GDM1 (cell line): ENCODE measurements around the gene NDC80.
"Not testable (repeated sequence)": the region's sequence is repeated elsewhere in the genome, so short reads cannot be mapped to it uniquely, and the experiment has no call there.

Experiments
- DNase-seq: peaks from one replicate; lab custom pipeline; 2025; lab: John Stamatoyannopoulos, UW

NDC80 gene

GRCh38 chr18:2627821-2628276, 56.5 kb downstream of the NDC80 start:
- DNase-seq = no peak

GRCh38 chr18:2629003-2629402, 57.6 kb downstream of the NDC80 start:
- DNase-seq = no peak

- DNase-seq = no peak
Observed at GRCh38 chr18:2635586-2635985, 64.2 kb downstream of the NDC80 start.

- DNase-seq = no peak
Observed at GRCh38 chr18:2636126-2636631, 64.8 kb downstream of the NDC80 start.

- DNase-seq = no peak
Observed at GRCh38 chr18:2641638-2642037, 70.3 kb downstream of the NDC80 start.

- no peak for DNase-seq
Observed at GRCh38 chr18:2642771-2643170, 71.4 kb downstream of the NDC80 start.

GRCh38 chr18:2644535-2644934, 73.2 kb downstream of the NDC80 start:
- DNase-seq = no peak

GRCh38 chr18:2651981-2652380, 80.6 kb downstream of the NDC80 start:
- DNase-seq = no peak

- no peak for DNase-seq
Observed at GRCh38 chr18:2653467-2653866, 82.1 kb downstream of the NDC80 start.

- no peak for DNase-seq
Observed at GRCh38 chr18:2654169-2654927, 83.0 kb downstream of the NDC80 start.

GRCh38 chr18:2654928-2655177, 83.5 kb downstream of the NDC80 start:
- peak; percentile 51 for DNase-seq

GRCh38 chr18:2655178-2655953, 84.0 kb downstream of the NDC80 start, which contains the start of gene SMCHD1:
Gene SMCHD1, plus strand, starts transcription at chr18:2655726. Its CDS starts 350 bp downstream, at chr18:2656076.
- peak; percentile 86 for DNase-seq

- DNase-seq = no peak
Observed at GRCh38 chr18:2655954-2656236, 84.5 kb downstream of the NDC80 start.

- DNase-seq = no peak
Observed at GRCh38 chr18:2656237-2656980, 85.1 kb downstream of the NDC80 start.

- DNase-seq = no peak
Observed at GRCh38 chr18:2656981-2657512, 85.7 kb downstream of the NDC80 start.

GRCh38 chr18:2657788-2658458, 86.6 kb downstream of the NDC80 start:
- DNase-seq = no peak

GRCh38 chr18:2660849-2661248, 89.5 kb downstream of the NDC80 start:
- DNase-seq = not testable (repeated sequence)

- not testable (repeated sequence) for DNase-seq
Observed at GRCh38 chr18:2662288-2662687, 90.9 kb downstream of the NDC80 start.

- no peak for DNase-seq
Observed at GRCh38 chr18:2662990-2663389, 91.6 kb downstream of the NDC80 start.
